Ovary (tissue), 9 donors: Measurements from ENCODE around the gene ATG3. TPM values are rescaled to one million over a fixed set of nuclear protein-coding genes. Genes with fewer than 3 reads are reported as not detected.

Experiments
- DNase-seq, 5 donors: peaks; one replicate each; pipeline ENCODE4 v3.0.0-alpha.2; 2019 to 2020
- H3K27ac ChIP-seq, 2 donors: fragments of 200-600 bp; one replicate each; pipeline versions ENCODE4 v1.5.1 to v1.8.0; 2019 to 2022
- H3K27me3 ChIP-seq: fragments of 200-600 bp; one replicate; pipeline ENCODE4 v1.8.0; 2022
- H3K36me3 ChIP-seq: fragments of 200-600 bp; sonication (generic); one replicate; pipeline ENCODE4 v1.5.1; 2019
- H3K4me1 ChIP-seq: one replicate; pipeline ENCODE4 v1.8.1; 2013; ENCODE audit warnings: mild to moderate bottlenecking, moderate library complexity; ENCODE audit not compliant: insufficient read depth
- H3K4me3 ChIP-seq: fragments of 200-600 bp; sonication (generic); one replicate; pipeline ENCODE4 v1.5.1; 2017
- H3K9me3 ChIP-seq, 2 donors: fragments of 200-600 bp in 1 of 2; sonication (generic) in 1 of 2; one replicate each; pipeline versions ENCODE4 v1.5.1 to v1.8.1; 2013 to 2019; ENCODE audit warnings: mild to moderate bottlenecking in 1 of 2, moderate library complexity in 1 of 2
- CTCF ChIP-seq, 3 donors: fragments of 450-650 bp in 2 of 3; fragments of 200-600 bp in 1 of 3; IDR thresholded peaks; one replicate each; pipeline versions ENCODE4 v1.5.1 to v1.8.0; 2016 to 2022; ENCODE audit warnings: antibody characterized with exemption in 3 of 3, mild to moderate bottlenecking in 1 of 3
- EP300 ChIP-seq: sonication (generic); formaldehyde crosslinking; IDR thresholded peaks from one replicate; pipeline ENCODE4 v1.6.1; 2017; ENCODE audit warnings: antibody characterized with exemption
- POLR2A ChIP-seq: fragments of 450-650 bp; IDR thresholded peaks from one replicate; pipeline ENCODE4 v1.6.1; 2017; ENCODE audit warnings: antibody characterized with exemption, mild to moderate bottlenecking, moderate library complexity
- WGBS, 3 donors: extraction: QIAGEN DNeasy Blood & Tissue Kit in 1 of 3; methylation state at CpG; one replicate each; pipeline versions ENCODE4 v1.1.5 to v1.1.7; 2013 to 2017; 5-methylcytosine and 5-hydroxymethylcytosine counted together
- intact Hi-C, 4 donors: fragments of 100-400 bp; cut with DNase I; formaldehyde crosslinking; loops; one replicate each; pipeline versions ENCODE4 v1.11.0 to v1.15.1; 2022 to 2023
- polyA plus RNA-seq, 2 donors: library from polyadenylated mRNA; stranded (reverse); fragments of 200-250 nt in 1 of 2; fragments of 350-450 nt in 1 of 2; fragmentation: Illumina TruSeq in 1 of 2; extraction: RNeasy Lipid Tissue Mini Kit (QIAGEN cat#74804) in 1 of 2; gene quantifications; one replicate each; pipeline ENCODE4 v1.2.3, GENCODE V29; 2013 to 2014
- total RNA-seq, 7 donors: library from RNA; depleted of rRNA in 2 of 7; stranded (reverse); fragments of >200 nt in 2 of 7; fragmentation: NEBNext Ultra II Directional in 3 of 7; extraction: Animal tissue kit (Norgen Biotek cat#: 25700) in 3 of 7; gene quantifications; one replicate each; pipeline versions ENCODE4 v1.1.0 to v1.2.4, GENCODE V29; 2016 to 2023
- donor health status: DM: no; HTN: no; CAD: no; lungs with moderate emphysema.
- donor health status: DM: no; HTN: no; CAD: no.
- donor health status: Bipolar disorder and iron deficiency.
- donor health status: DM: yes; HTN: yes; CAD: no.
- donor health status: DM: no; HTN: no; CAD: no.
- donor health status: DM: yes; HTN: yes; CAD: no.

ATG3 gene
- total and polyA plus RNA-seq, 9 donors: 28.4 to 59.4 (median 40.7) TPM

- intact Hi-C loops: no loop called here
- H3K4me1 ChIP-seq: no peaks in the 10 kb centered on the region
- H3K27me3 ChIP-seq: no peaks in the 10 kb centered on the region
- no peak overlapping the region for H3K4me3 ChIP-seq
- no peaks in the 10 kb centered on the region for H3K9me3 ChIP-seq
- no peak for TF ChIP-seq EP300
- TF ChIP-seq CTCF (IDR thresholded peaks at IDR 0.05): no peak
- 91 to 95% (median 93%) methylated on average over 2 of the region's 2 CpGs for WGBS, 3 donors
- no peaks in the 10 kb centered on the region for H3K36me3 ChIP-seq
- H3K27ac ChIP-seq: no peak overlapping the region
- no peak for DNase-seq
Observed at GRCh38 chr3:112597945-112598344, 36.2 kb upstream of the ATG3 start.

- Histone ChIP-seq H3K36me3 (no peaks in the 10 kb centered on the region), H3K4me1 (no peaks in the 10 kb centered on the region), H3K27me3 (no peaks in the 10 kb centered on the region), H3K4me3 (no peak overlapping the region), H3K9me3 (no peaks in the 10 kb centered on the region), H3K27ac (no peak overlapping the region)
- 72 to 94% (median 88%) methylated on average over 2 of the region's 2 CpGs for whole genome bisulfite sequencing, 3 donors
- TF ChIP-seq CTCF (IDR thresholded peaks at IDR 0.05) (no peak), EP300 (no peak)
- intact Hi-C loops: no loop called here
- no peak for DNase-seq
Observed at GRCh38 chr3:112594856-112595255, 33.1 kb upstream of the ATG3 start.

DNA sequence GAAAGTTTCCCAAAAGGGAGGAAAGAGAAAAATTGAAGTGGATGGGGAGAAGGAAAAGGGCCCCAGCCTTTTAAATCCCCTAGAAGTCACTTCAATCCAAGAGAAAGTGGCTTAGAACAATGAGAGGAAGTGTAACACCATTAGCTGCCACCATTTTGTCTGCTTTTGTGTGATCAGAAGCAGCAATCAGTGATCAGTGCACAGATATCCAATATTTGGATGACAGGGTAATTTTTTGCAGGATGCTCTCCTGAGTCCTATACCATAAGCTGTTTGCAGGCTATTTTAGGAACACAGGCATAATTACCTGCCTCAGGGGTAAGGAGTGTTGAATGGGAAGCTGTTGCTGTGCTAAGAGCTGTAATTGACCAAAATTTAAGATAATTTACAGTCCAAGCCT is 31.5 kb upstream of the ATG3 start:
- Histone ChIP-seq H3K27ac (no peak overlapping the region), H3K4me1 (no peaks in the 10 kb centered on the region), H3K27me3 (no peaks in the 10 kb centered on the region), H3K4me3 (no peak overlapping the region), H3K36me3 (no peaks in the 10 kb centered on the region), H3K9me3 (no peaks in the 10 kb centered on the region)
- DNase-seq: no peak
- intact Hi-C loops: no loop called here
- TF ChIP-seq POLR2A: no peak
- TF ChIP-seq EP300: no peak
- no peak for TF ChIP-seq CTCF (IDR thresholded peaks at IDR 0.05)

DNA sequence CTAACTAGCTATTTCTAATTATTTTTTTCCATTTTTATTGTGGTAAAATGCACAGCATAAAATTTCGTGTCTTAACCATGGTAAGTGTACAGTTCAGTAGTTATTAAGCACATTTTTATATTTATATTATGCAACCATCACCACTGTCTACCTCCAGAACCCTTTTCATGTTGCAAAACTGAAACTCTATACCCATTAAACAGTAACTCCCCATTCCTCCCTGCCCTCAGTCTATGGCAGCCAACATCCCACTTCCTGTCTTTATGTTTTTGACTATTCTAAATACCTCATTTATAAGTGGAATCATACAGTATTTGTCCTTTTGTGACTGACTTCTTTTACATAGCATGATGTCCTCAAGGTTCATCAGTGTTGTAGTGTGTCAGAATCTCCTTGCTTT is 25.6 kb upstream of the ATG3 start:
- H3K27ac ChIP-seq: no peak overlapping the region
- no peak for DNase-seq
- no peaks in the 10 kb centered on the region for H3K36me3 ChIP-seq
- 94 to 99% (median 96%) methylated on average over 1 of the region's 1 CpG for WGBS, 3 donors
- intact Hi-C loops: loop anchor here in 2 of 4 donors (10.0 kb wide), 4 partner anchors 47 to 397 kb away; partner anchors contain the start of gene CCDC80 (in 1 of the 2)
- H3K4me3 ChIP-seq: no peak overlapping the region
- no peaks in the 10 kb centered on the region for H3K9me3 ChIP-seq
- H3K4me1 ChIP-seq: no peaks in the 10 kb centered on the region
- TF ChIP-seq EP300: no peak
- no peak for TF ChIP-seq CTCF (IDR thresholded peaks at IDR 0.05)
- no peaks in the 10 kb centered on the region for H3K27me3 ChIP-seq

- no peaks in the 10 kb centered on the region for H3K4me1 ChIP-seq
- no peak for DNase-seq
- no peak overlapping the region for H3K4me3 ChIP-seq
- no peaks in the 10 kb centered on the region for H3K36me3 ChIP-seq
- intact Hi-C loops: loop anchor here in 2 of 4 donors (10.0 kb wide), 4 partner anchors 49 to 399 kb away; partner anchors contain the start of gene CCDC80 (in 1 of the 2)
- H3K27me3 ChIP-seq: no peaks in the 10 kb centered on the region
- no peak for TF ChIP-seq POLR2A
- TF ChIP-seq EP300: no peak
- TF ChIP-seq CTCF (IDR thresholded peaks at IDR 0.05): no peak
- no peaks in the 10 kb centered on the region for H3K9me3 ChIP-seq
- H3K27ac ChIP-seq: no peak overlapping the region
Observed at GRCh38 chr3:112585782-112586181, 24.0 kb upstream of the ATG3 start.
